Keratinocyte (primary cell): Measurements from ENCODE around the gene SRSF9. TPM values are rescaled to one million over a fixed set of nuclear protein-coding genes. Genes with fewer than 3 reads are reported as not detected.

Experiments
- DNase-seq: peaks from one replicate; pipeline ENCODE4 v3.0.0-alpha.2; 2011; ENCODE audit warnings: low read depth, missing footprints, low spot score
- FAIRE-seq: peaks from 2 replicates; lab custom pipeline; 2011; peaks lifted over from hg19 to GRCh38; lab: Jason Lieb, UNC
- H2AFZ ChIP-seq: 2 replicates; pipeline ENCODE4 v1.6.0; 2012; ENCODE audit warnings: low read length, control low read depth, inconsistent platforms; ENCODE audit not compliant: control insufficient read depth
- H3K27ac ChIP-seq: 2 replicates; pipeline ENCODE4 v1.5.1; 2011; ENCODE audit warnings: low read length; ENCODE audit not compliant: control insufficient read depth, insufficient read depth
- H3K27me3 ChIP-seq: 3 replicates; pipeline ENCODE4 v1.6.0; 2011; ENCODE audit warnings: low read length; ENCODE audit not compliant: control insufficient read depth, insufficient read depth; ENCODE audit errors: extremely low read depth
- H3K36me3 ChIP-seq, 2 experiments: 2 replicates in 1 of 2; 3 replicates in 1 of 2; pipeline ENCODE4 v1.5.1; 2011; ENCODE audit warnings: low read length in 2 of 2, mild to moderate bottlenecking in 1 of 2; ENCODE audit not compliant: control insufficient read depth in 2 of 2, insufficient read depth in 2 of 2; ENCODE audit errors: extremely low read depth in 1 of 2
- H3K4me1 ChIP-seq: 3 replicates; pipeline ENCODE4 v1.5.1; 2011; ENCODE audit warnings: low read length; ENCODE audit not compliant: control insufficient read depth, insufficient read depth; ENCODE audit errors: extremely low read depth
- H3K4me2 ChIP-seq: 3 replicates; pipeline ENCODE4 v1.6.0; 2011; ENCODE audit warnings: low read depth, low read length; ENCODE audit not compliant: control insufficient read depth, insufficient read depth; ENCODE audit errors: extremely low read depth
- H3K4me3 ChIP-seq, 3 experiments: fragments of 200-600 bp in 1 of 3; sonication (generic) in 1 of 3; 2 replicates in 2 of 3; 3 replicates in 1 of 3; pipeline ENCODE4 v1.5.1; 2011 to 2016; ENCODE audit warnings: low read length in 3 of 3, mild to moderate bottlenecking in 3 of 3, control low read depth in 2 of 3, inconsistent platforms in 1 of 3, low read depth in 1 of 3, mixed read lengths in 1 of 3, mixed run types in 1 of 3, moderate library complexity in 1 of 3; ENCODE audit not compliant: control insufficient read depth in 2 of 3, insufficient read depth in 2 of 3; ENCODE audit errors: extremely low read depth in 1 of 3
- H3K79me2 ChIP-seq: 2 replicates; pipeline ENCODE4 v1.6.0; 2012; ENCODE audit warnings: low read length; ENCODE audit not compliant: control insufficient read depth, insufficient read depth
- H3K9ac ChIP-seq: 3 replicates; pipeline ENCODE4 v1.6.0; 2011; ENCODE audit warnings: low read length; ENCODE audit not compliant: control insufficient read depth, insufficient read depth; ENCODE audit errors: extremely low read depth
- H3K9me1 ChIP-seq: 3 replicates; pipeline ENCODE4 v1.6.0; 2011; ENCODE audit warnings: low read length; ENCODE audit not compliant: control insufficient read depth, insufficient read depth; ENCODE audit errors: extremely low read depth
- H3K9me3 ChIP-seq: 2 replicates; pipeline ENCODE4 v1.5.1; 2012; ENCODE audit warnings: low read depth, low read length; ENCODE audit not compliant: control insufficient read depth
- H4K20me1 ChIP-seq: 3 replicates; pipeline ENCODE4 v1.6.0; 2011; ENCODE audit warnings: low read length; ENCODE audit not compliant: control insufficient read depth, insufficient read depth; ENCODE audit errors: extremely low read depth
- CTCF ChIP-seq, 3 experiments: IDR thresholded peaks in 1 of 3; conservative IDR thresholded peaks in 1 of 3; optimal IDR thresholded peaks in 1 of 3; 2 replicates in 2 of 3; 3 replicates in 1 of 3; pipeline versions ENCODE3 to v1.5.1; 2011; ENCODE audit warnings: low read length in 3 of 3, mild to moderate bottlenecking in 3 of 3, moderate library complexity in 2 of 3, control low read depth in 1 of 3, inconsistent platforms in 1 of 3; ENCODE audit not compliant: insufficient read depth in 2 of 3; ENCODE audit errors: extremely low read depth in 1 of 3
- EZH2 ChIP-seq: IDR thresholded peaks from one replicate; pipeline ENCODE4 v1.6.1; 2012; ENCODE audit warnings: inconsistent platforms, mild to moderate bottlenecking, low read length, moderate library complexity
- dilution Hi-C: fragments of 300-500 bp; cut with MboI; formaldehyde crosslinking; loops from one replicate; pipeline ENCODE4 v1.7.0; 2020; ENCODE audit warnings: low sequenced_read_pairs; ENCODE audit not compliant: extremely low pct_ligation_motif_present
- polyA plus RNA-seq, 5 experiments: library from polyadenylated mRNA; depleted of rRNA in 3 of 5; stranded (reverse) in 3 of 5; stranded (forward) in 1 of 5; unstranded in 1 of 5; fragments of >200 nt; gene quantifications; 1 replicate in 1 of 5; 2 replicates in 3 of 5; 3 replicates in 1 of 5; pipeline versions ENCODE4 v1.2.1 to v1.2.3, GENCODE V29; 2011 to 2012; ENCODE audit warnings: missing spikeins in 2 of 5, low read depth in 1 of 5, low replicate concordance in 1 of 5

Gene SRSF9
- polyA plus RNA-seq, 1 donor (not counting 4 experiments of a cell fraction or from before 2014, with no cell fraction given), result 159 TPM

- peaks cover 3% of the 10 kb centered on the region for H4K20me1 ChIP-seq
- H3K9me1 ChIP-seq, result no peaks in the 10 kb centered on the region
- H3K36me3 ChIP-seq, result peaks cover 34 to 55% of the 10 kb centered on the region in 2 experiments
- H3K9me3 ChIP-seq, result no peaks in the 10 kb centered on the region
- H3K79me2 ChIP-seq, result peaks cover 34% of the 10 kb centered on the region
- FAIRE-seq (no peak), DNase-seq (no peak)
- no peak for TF ChIP-seq CTCF (optimal IDR thresholded peaks at IDR 0.05 in 1 of 3, IDR thresholded peaks at IDR 0.05 in 1 of 3, conservative IDR thresholded peaks at IDR 0.05 in 1 of 3; ENCODE audit: extremely low read depth in 1 of 3, insufficient read depth in 2 of 3, low read length in 3 of 3)
- no peaks in the 10 kb centered on the region for H3K4me1 ChIP-seq
- H3K4me2 ChIP-seq, result no peak overlapping the region
- no peak overlapping the region for H3K27ac ChIP-seq
- H3K4me3 ChIP-seq, result no peak overlapping the region
- dilution Hi-C loops, result no loop called here
- H3K27me3 ChIP-seq, result no peaks in the 10 kb centered on the region
- no peak overlapping the region for H3K9ac ChIP-seq
- no peak overlapping the region for H2AFZ ChIP-seq
Measured at GRCh38 chr12:120462099-120462640, 7.4 kb downstream of the SRSF9 start.

- Histone ChIP-seq H4K20me1 (no peaks in the 10 kb centered on the region), H3K4me1 (no peaks in the 10 kb centered on the region), H2AFZ (no peak overlapping the region), H3K9ac (no peak overlapping the region), H3K9me3 (no peaks in the 10 kb centered on the region), H3K27ac (no peak overlapping the region), H3K36me3 (peaks cover 40 to 52% of the 10 kb centered on the region in 2 experiments), H3K4me2 (no peak overlapping the region), H3K9me1 (no peaks in the 10 kb centered on the region), H3K27me3 (no peaks in the 10 kb centered on the region), H3K4me3 (no peak overlapping the region), H3K79me2 (peaks cover 14% of the 10 kb centered on the region)
- dilution Hi-C loops, result no loop called here
- TF ChIP-seq EZH2 (no peak), CTCF (optimal IDR thresholded peaks at IDR 0.05 in 1 of 3, IDR thresholded peaks at IDR 0.05 in 1 of 3, conservative IDR thresholded peaks at IDR 0.05 in 1 of 3; ENCODE audit: extremely low read depth in 1 of 3, insufficient read depth in 2 of 3, low read length in 3 of 3) (no peak)
- DNase-seq (no peak), FAIRE-seq (no peak)
Measured at GRCh38 chr12:120460157-120460556, 9.4 kb downstream of the SRSF9 start.
